ENCODE measurements around the gene NCOA3.
"Not testable (repeated sequence)": the region's sequence is repeated elsewhere in the genome, so short reads cannot be mapped to it uniquely, and the experiment has no call there.

The NCOA3 gene

GRCh38 chr20:47540443-47541354 is 39.0 kb downstream of the NCOA3 start:
- DNase-seq, result no peak

DNA sequence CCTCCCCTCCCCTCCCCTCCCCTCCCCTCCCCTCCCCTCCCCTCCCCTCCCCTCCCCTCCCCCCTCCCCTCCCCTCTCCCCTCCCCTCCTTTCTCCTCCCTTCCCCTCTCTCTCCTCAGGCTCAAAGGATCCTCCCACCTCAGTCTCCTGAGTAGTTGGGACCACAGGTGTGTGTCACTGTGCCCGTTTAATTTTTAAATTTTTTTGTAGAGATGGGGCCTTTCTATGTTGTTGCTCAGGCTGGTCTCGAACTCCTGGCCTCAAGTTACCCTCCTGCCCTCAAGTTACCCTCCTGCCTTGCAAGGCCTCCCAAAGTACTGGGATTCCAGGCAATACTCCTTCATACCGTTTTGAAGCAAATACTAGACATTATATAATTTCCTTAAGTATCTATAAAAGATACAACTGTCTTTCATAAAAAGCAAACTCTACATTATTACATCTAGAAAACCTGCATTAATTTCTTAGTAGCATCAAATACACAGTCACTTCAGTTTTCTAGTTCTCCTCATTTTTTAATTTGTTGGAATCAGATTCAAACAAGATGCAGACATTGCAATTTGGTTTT is 39.8 kb downstream of the NCOA3 start:
- no peak for DNase-seq

GRCh38 chr20:47543006-47543431 is 41.3 kb downstream of the NCOA3 start:
- no peak for DNase-seq

DNA sequence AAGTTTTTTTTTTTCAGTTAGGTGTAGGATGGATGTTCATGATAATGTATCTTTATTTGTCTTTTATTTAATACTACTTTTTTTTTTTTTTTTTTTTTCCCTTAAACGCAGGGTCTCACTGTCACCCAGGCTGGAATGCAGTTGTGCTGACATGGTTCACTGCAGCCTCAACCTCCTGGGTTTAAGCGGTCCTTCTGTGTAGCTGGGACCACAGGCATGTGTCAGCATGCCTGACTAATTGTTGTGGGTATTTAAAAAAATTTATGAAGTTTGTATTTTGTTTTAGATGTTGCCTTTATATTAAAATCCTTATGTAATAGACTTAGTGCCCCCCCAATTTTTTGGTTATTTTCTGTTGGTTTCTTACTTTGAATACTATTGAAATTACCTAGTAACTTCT is 42.6 kb downstream of the NCOA3 start:
- no peak for DNase-seq

DNA sequence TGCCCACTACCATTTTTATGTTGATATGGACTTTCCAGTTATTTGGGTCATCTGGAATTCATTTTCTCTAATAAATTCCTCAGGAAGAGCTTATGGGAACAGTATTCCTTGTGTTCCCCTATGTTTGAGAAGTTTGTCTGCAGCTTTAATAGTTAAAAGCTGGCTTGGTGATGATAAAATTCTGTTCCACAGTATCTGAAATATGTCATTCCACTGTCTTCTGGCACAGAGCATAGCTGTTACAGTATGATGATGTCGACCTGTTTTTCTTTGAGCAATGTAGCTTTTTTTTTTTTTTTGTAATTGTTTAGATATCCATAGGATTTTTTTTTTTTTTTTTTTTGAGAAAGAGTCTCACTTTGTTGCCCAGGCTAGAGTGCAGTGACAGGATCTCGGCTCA is 43.2 kb downstream of the NCOA3 start:
- no peak for DNase-seq

DNA sequence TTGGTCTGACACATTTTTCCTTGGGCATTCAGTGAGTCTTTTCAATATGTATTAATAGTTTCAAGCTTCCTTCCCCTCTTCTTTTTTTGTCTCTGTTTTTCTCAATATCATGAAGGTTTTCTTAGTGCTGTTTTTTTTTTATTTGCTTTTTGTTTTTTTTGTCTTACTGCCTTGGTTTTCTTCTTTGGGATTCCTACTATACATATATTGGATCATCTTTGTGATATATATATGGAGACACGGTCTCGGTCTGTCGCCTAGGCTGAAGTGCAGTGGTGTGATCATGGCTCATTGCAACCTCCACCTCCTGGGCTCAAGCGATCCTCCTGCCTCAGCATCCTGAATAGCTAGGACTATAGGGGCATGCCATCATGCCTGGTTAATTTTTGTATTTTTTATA is 43.8 kb downstream of the NCOA3 start:
- DNase-seq, result no peak

DNA sequence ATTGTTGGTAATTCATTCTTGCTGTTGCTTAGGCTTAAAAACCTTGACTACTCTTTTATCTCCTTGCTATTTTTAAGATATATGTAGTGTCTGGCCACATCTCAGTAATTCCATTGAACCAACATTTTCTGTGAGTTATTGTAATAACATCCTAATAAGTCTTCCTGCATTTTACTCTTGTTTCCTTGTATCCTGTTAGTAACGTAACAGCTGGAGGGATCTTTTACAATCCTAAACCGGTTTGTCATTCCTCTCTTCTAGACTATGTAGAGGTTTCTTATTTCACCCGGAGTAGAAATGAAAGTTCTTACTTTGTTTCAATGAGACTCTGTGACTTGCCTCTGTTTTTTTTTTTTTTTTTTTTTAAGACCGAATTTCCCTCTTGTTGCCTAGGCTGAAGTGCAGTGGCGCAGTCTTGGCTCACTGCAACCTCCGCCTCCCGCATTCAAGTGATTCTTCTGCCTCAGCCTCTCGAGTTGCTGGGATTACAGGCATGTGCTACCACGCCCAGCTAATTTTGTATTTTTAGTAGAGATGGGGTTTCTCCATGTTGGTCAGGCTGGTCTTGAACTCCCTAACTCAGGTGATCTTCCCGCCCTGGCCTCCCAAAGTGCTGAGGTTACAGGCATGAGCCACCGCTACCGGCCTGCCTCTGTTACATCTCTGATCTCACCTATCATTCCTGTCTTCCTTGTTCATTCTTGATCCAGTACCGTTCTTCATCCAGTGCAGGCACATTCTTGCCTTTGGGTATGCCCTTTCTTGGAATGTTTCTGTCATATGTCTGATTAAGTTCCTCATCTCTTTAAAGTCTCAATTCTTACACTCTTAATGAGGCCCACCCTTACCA is 44.7 kb downstream of the NCOA3 start:
- DNase-seq, result no peak

DNA sequence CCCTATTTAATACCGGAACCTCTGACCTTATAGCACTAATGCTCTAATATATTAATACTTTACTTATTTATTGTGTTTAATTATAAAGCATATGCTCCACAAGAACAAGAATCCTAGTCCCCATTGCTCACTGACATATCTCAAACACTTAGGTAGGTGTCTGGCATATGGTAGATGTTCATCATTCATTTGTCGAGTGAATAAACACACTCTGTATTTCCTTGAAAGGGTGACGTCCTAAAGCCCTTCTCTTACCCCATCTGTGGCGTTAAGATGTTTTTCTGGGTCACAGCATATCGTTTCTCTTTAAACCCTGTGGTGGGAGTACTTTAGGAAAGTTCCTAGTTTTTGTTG is 45.3 kb downstream of the NCOA3 start:
- no peak for DNase-seq

GRCh38 chr20:47549671-47550070 is 48.0 kb downstream of the NCOA3 start:
- no peak for DNase-seq

DNA sequence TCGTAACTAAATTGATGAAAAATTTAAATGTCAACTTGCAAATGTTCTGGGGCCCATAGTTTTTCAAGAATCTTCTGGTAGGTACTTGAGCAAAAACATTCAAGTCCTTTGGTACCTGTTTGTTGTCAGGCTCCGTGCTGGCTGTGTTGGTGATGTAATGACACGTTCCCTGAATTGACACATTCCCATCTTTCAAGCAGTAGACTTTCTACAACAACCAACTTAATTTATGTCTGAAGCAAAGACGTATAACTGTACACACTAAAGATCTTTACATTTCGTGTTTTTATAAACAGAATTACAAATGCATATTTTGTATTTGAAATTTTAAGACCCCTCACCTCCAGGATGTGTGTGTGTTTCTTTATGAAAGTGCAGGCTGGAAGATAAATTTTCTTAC is 49.5 kb downstream of the NCOA3 start:
- no peak for DNase-seq

GRCh38 chr20:47551841-47552240 is 50.2 kb downstream of the NCOA3 start:
- no peak for DNase-seq

- no peak for DNase-seq
Observed at GRCh38 chr20:47552996-47553395, 51.3 kb downstream of the NCOA3 start.

- not testable (repeated sequence) for DNase-seq
Observed at GRCh38 chr20:47553594-47554235, 52.0 kb downstream of the NCOA3 start.

GRCh38 chr20:47554283-47554682 is 52.6 kb downstream of the NCOA3 start:
- not testable (repeated sequence) for DNase-seq

GRCh38 chr20:47557218-47557617 is 55.5 kb downstream of the NCOA3 start:
- no peak for DNase-seq

DNA sequence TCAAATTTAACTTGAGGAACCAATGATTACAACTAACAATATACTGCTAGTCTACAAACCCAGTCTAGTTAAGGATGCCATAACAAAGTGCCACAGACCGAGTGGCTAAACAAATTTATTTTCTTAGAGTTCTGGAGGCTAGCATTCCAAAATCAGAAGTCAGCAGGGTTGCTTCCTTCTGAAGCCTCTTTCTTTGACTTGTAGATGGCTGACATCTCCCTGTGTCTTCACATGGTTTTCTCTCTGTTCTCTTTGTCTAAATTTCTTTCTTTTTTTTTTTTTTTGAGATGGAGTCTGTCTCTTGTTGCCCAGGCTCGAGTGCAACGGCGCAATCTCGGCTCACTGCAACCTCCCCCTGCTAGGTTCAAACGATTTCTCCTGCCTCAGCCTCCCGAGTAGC is 56.1 kb downstream of the NCOA3 start:
- no peak for DNase-seq

- DNase-seq, result no peak
Observed at GRCh38 chr20:47558295-47559066, 56.8 kb downstream of the NCOA3 start.

- no peak for DNase-seq
Observed at GRCh38 chr20:47559141-47559540, 57.5 kb downstream of the NCOA3 start.

GRCh38 chr20:47561180-47561579 is 59.5 kb downstream of the NCOA3 start:
- DNase-seq, result no peak

GRCh38 chr20:47561603-47562583 is 60.2 kb downstream of the NCOA3 start:
- no peak for DNase-seq

GRCh38 chr20:47566269-47566668 is 64.6 kb downstream of the NCOA3 start:
- DNase-seq, result no peak

Measured in DMS79 (cell line).